ENCODE measurements around the gene BRD7.

Gene BRD7

GRCh38 chr16:50303041-50303604 lies 65.7 kb downstream of the BRD7 start:
- DNase-seq = no peak

GRCh38 chr16:50302472-50303005 lies 66.2 kb downstream of the BRD7 start:
- DNase-seq = no peak

GRCh38 chr16:50301626-50302471 lies 66.9 kb downstream of the BRD7 start:
- no peak for DNase-seq

- no peak for DNase-seq
Measured at GRCh38 chr16:50300942-50301625, 67.7 kb downstream of the BRD7 start.

GRCh38 chr16:50299508-50300105 lies 69.2 kb downstream of the BRD7 start:
- DNase-seq = no peak

- no peak for DNase-seq
Measured at GRCh38 chr16:50298591-50299507, 69.9 kb downstream of the BRD7 start.

- DNase-seq = no peak
Measured at GRCh38 chr16:50298075-50298460, 70.7 kb downstream of the BRD7 start.

- no peak for DNase-seq
Measured at GRCh38 chr16:50297301-50298074, 71.3 kb downstream of the BRD7 start.

- no peak for DNase-seq
Measured at GRCh38 chr16:50296807-50297206, 72.0 kb downstream of the BRD7 start.

- no peak for DNase-seq
Measured at GRCh38 chr16:50295541-50296132, 73.2 kb downstream of the BRD7 start.

- no peak for DNase-seq
Measured at GRCh38 chr16:50294955-50295354, 73.8 kb downstream of the BRD7 start.

- no peak for DNase-seq
Measured at GRCh38 chr16:50293994-50294855, 74.6 kb downstream of the BRD7 start.

- no peak for DNase-seq
Measured at GRCh38 chr16:50293041-50293783, 75.6 kb downstream of the BRD7 start.

GRCh38 chr16:50292566-50292948 lies 76.2 kb downstream of the BRD7 start:
- DNase-seq = no peak

GRCh38 chr16:50291719-50292565 lies 76.8 kb downstream of the BRD7 start:
- DNase-seq = no peak

GRCh38 chr16:50290856-50291255 lies 77.9 kb downstream of the BRD7 start:
- DNase-seq = no peak

GRCh38 chr16:50289950-50290764 lies 78.6 kb downstream of the BRD7 start:
- DNase-seq = no peak

Data from C1 segment of cervical spinal cord (tissue), 14 donors.